Activated CD8-positive, alpha-beta memory T cell treated with anti-CD3 and anti-CD28 coated beads for 24 hours (primary cell): ENCODE data around the gene AMD1.
A peak's percentile ranks its signal among the peaks of the same experiment; 100 is the strongest.
"Not testable (repeated sequence)": the region's sequence is repeated elsewhere in the genome, so short reads cannot be mapped to it uniquely, and the experiment has no call there.

Source experiments
- DNase-seq: peaks from one replicate; pipeline ENCODE4 v3.0.0-alpha.2; 2020

Gene AMD1

DNA sequence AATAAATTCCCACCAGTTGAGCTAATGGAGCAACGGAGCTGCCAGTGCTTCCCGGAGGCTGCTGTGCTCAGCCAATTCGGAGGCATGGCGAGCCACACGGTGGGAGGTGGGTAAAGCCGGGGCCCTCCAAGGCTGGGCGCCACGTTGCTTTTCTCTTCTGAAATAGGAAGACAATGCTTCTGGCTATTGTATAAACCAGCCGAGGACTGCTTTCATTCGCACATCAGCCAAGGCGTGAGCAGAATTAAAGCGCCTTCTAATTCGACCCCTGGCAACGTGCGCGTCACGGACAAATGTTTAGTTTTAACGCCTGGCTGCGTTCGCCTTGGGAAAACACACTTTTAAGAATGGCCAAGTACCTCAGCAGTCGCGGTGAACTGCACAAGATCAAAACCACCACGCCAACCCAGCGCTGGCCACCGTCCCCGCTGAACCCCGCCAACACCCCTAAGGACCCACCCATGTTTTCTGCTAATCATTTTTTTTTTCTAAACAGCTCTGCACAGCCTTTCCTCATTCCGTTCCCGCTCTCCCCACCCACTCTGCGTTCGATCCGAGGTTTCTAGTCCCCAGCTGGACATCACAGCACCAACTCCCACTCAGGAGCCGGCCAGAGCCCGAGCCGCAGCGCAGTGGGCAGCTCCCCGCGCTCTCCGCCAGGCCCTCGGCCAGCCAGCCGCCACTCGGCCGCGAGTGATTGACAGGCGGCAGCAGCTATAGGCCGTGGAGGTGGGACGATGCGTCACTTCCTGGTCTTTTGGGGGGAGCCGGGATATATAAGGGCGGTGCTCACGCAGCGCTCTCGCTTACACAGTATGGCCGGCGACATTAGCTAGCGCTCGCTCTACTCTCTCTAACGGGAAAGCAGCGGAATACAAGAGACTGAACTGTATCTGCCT lies at the start of gene AMD1:
AMD1 (plus strand) TSS at position 805 of the 899 bp plus-strand sequence. CDS start 321 bp downstream, outside the sequence.
- DNase-seq, result peak; percentile 94

DNA sequence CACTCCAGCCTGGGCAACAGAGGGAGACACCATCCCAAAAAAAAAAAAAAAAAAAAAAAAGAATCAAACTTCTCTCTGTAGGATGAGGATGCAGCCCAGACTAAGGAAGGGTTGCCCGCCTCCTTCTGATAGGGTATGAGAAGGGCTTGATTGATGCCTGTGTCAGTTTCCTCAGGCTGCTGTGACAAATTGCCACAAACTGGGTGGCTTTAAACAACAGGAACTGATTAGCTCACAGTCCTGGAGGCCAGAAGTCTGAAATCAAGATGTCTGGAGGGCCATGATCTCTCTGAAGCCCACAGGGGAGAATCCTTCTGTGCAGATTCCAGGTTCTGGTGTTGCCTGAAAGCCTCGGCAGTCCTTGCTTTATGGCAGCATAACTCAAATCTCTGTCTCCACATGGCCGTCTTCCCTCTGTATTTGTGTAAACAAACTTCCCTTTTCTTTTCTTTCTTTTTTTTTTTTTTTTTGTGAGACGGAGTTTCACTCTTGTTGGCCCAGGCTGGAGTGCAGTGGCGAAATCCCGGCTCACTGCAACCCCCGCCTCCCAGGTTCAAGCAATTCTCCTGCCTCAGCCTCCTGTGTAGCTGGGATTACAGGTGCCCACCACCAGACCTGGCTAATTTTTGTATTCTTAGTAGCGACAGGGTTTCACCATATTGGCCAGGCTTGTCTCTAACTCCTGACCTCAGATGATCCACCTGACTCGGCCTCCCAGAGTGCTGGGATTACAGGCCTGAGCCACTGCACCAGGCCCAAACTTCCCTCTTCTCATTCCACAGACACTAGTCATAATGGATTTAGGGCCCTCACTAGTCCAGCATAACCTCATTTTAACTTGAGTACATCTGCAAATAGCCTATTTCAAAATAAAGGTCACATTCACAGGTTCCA lies 48.1 kb upstream of the AMD1 start:
- DNase-seq, result no peak

- DNase-seq, result no peak
These were observed 46.2 kb upstream of the AMD1 start for GRCh38 chr6:110828396-110828795.

DNA sequence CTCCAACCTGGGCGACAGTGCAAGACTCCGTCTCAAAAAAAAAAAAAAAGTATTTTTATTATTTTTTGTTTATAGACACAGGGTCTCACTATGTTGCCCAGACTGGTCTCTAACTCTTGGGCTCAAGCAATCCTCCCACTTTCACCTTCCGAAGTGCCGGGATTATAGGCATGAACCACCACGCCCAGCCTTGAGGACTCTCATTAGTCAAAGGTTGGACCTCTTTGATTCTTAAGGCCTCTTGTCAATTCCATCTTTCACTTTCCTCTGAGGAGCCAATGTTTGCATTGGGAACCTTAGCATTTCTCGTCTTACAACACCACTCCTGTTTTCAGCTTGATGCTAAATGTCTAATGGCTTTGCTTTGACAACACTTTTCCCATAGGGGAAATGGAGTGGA lies 43.2 kb upstream of the AMD1 start:
- DNase-seq, result no peak

DNA sequence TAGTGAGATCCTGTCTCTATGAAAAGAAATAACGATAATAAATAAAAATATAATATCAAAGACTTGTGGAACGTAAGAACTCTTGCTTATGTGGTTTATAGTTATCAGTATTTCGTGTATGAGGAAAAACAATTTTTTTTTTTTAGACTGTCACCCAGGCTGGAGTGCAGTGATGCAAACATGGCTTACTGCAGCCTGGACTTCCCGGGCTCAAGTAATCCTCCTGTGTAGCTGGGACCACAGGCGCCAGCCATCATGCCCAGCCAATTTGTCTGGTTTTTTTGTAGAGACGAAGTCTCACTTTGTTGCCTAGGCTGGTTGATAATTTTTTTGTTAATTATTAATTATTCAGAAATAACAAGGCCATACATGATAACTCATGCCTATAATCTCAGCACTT lies 40.8 kb upstream of the AMD1 start:
- DNase-seq, result no peak

GRCh38 chr6:110835751-110836150 lies 38.8 kb upstream of the AMD1 start:
- DNase-seq, result not testable (repeated sequence)

DNA sequence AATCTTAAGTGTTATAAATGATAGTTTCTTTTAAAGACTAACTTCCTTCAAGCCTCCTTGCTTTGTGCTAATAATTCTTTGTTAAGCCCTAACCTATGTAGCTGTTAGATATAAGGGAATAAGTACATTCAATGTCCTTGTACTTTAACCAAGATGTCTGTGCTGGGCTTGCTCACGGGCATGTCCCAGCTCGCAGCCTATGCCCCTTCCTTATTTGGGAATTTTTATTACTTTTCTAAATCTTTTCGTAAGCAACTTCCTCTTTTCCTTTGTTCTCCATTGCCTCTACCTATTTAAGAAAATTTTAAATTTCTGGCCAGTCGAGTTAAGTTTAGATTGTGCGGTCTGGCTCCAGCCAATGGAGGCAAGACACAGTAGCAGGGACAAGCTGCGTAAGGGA lies 33.3 kb upstream of the AMD1 start:
- DNase-seq, result no peak

- no peak for DNase-seq
These were observed 24.8 kb upstream of the AMD1 start for GRCh38 chr6:110849781-110850180.

DNA sequence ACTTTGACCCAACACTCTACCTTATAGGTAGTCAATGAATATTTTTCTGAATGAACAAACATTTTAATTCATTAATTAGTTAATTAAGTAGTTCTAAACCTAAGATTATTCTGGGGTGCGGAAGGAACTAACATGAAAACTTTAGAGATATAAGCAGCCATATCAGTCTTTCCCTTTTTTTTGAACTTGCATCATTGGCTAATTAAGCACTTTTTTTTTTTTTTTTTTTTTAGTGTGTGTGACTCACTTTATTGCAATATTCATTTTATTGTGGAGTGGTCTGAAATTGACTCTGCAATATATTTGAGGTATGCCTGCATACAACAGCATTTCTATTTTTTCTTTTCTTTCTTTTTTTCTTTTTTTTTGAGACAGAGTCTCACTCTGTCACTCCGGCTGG lies 21.8 kb upstream of the AMD1 start:
- DNase-seq, result no peak

DNA sequence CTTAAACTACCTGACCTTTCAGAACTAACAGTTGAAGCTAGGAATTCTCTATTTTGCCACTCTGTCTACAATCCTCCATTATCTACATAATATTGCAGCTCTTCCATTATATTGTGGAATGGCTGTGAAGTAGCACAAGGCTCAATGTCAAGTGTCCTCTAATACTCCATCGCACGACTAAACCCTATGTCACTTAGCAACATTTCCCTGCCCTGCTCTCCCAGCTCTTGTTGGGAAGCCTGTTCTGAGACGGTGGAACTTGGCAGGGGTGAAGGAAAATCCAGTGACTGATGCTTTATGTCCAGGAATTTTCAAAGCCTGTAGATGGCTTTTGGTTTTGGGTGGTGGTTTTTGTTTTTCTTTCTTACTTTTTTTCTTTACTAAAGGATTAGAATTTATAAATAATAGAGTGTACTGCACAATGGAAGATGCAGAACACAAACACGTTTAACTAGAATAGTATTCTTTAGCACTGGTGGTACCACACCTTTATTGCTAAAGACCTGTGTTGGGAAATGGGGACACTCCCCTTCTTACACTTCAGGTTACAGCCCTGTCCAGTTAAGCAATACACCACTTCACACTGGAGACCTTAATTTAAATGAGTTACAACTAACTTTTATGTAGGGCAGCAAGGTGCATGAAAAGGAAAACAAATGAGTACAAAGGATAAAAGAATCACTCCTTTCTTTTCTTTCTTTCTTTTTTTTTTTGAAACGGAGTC lies 20.7 kb upstream of the AMD1 start:
- no peak for DNase-seq

- DNase-seq, result no peak
These were observed 18.3 kb upstream of the AMD1 start for GRCh38 chr6:110856296-110856695.

- DNase-seq, result no peak
These were observed 16.6 kb upstream of the AMD1 start for GRCh38 chr6:110858016-110858415.

DNA sequence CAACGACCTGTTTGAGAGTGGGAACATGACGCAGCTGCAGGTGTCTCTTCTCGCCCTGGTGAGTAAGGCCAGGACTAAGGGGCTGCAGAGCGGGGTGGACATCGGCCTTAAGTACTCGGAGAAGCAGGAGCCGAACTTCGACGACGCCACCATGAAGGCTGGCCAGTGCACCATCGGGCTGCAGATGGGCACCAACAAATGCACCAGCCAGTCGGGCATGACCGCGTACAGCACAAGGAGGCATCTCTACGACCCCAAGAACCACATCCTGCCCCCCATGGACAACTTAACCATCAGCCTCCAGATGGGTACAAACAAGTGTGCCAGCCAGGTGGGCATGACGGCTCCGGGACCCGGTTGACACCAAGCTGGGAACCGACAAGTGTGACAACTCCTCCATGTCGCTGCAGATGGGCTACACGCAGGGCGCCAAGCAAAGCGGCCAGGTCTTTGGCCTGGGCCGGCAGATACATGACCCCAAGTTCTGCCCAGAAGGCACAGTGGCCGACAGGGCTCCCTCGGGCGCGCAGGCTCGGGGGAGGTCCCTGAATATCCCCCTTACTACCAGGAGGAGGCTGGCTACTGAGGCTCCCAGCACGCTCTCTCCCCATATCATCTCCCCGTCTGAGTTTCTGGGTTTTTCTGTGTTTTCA lies 15.9 kb upstream of the AMD1 start:
- DNase-seq, result no peak

DNA sequence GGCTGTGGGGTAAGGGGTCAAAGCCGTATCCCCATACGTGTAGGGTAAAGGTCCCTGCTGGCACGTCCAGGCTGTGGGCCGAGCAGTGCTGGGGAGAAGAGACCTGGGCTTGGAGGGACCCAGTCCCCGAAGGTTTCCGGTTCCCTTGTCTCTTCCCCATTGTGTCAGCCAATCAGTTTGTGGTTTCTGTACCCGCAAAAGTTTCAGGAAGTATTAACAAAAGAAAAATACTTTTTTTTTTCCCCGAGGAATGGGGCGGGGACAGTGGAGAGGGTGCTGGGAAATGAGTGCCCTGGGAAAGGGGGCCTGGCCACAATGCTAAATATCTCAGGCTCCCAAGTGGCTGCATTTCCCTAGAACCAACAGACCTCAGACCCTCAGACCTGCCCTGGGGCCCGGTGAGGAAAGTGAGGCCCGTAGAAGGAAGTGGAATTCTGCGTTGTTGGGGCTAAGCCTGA lies 15.2 kb upstream of the AMD1 start:
- DNase-seq, result no peak

DNA sequence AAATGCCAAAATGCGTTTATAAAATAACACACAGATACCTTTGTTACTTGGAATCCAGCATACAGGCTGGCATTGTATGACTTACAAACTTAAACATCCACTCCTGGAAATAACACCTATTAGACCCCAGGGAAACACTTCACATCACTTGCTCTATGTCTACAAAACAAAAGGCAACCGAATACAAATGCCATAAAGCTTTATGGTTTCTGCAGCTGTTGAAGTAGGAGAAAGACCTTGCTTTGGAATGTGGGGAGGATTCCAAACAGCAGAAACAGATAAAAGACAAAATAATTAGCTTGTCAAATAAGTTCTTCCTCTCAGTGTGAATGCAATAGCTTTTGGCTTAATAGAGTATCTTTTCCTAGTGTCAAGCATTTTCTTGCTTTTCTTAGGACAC lies 9.8 kb upstream of the AMD1 start:
- DNase-seq, result no peak

DNA sequence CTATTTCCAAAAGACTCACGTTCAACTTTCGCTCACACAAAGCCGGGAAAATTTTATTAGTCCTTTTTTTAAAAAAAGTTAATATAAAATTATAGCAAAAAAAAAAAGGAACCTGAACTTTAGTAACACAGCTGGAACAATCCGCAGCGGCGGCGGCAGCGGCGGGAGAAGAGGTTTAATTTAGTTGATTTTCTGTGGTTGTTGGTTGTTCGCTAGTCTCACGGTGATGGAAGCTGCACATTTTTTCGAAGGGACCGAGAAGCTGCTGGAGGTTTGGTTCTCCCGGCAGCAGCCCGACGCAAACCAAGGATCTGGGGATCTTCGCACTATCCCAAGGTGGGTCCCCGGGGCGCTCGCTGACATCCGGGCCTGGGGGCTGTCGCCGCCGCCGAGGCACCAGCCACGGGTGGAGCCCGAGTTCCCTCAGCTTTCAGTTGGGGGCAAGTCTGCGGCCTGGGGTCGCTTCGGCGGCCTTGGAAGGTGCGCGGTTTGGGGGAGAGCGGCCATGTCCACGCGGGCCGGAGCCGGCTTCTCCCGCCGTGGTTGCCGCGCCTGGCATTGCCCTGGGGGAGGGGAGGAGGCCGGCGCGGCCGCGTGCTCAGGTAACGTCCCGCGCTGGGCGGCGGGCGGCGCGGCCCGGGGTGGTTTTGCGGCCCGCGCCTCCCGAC lies 429 bp downstream of the AMD1 start:
- DNase-seq, result peak; percentile 86

- DNase-seq, result peak; percentile 87
These were observed 1.1 kb downstream of the AMD1 start for GRCh38 chr6:110875548-110876169.

DNA sequence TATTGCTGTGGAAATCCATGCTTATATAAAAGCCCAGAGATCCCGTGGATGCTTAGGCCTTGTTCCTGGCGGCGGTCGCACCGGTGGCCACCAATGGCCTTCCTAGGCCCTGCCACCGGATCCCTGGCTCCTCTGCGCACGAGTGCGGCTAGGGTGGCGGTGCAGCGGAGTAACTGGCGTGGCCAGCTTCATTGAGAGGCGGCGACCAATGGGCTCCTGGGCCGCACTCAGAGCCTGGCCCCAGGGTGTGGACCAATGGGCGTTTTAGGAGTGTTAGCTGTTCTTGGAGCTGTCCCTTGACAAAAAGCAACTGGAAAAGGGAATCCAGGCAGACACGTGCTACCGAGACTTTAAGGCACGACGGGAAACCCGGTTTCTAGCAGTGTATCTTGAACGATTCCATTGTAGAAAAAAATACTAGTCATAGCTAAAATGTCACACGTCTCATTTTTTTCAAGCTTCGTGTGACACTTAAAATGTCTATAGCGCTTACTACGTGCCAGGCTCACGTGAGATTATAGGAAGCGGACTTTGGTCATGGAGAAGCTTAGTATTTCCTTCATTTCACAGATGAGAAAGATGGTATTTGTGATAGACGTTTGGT lies 1.7 kb downstream of the AMD1 start:
- DNase-seq, result peak; percentile 87

- DNase-seq, result no peak
These were observed 2.4 kb downstream of the AMD1 start for GRCh38 chr6:110876806-110877564.

GRCh38 chr6:110877569-110877968 lies 3.0 kb downstream of the AMD1 start:
- no peak for DNase-seq
